Hepatocyte (in vitro differentiated cells): ENCODE measurements around the gene SERPINA5.

Source experiments
- CTCF ChIP-seq: fragments of 200-600 bp; sonication (generic); IDR thresholded peaks from 2 replicates; pipeline ENCODE4 v1.5.1; 2016; ENCODE audit warnings: antibody characterized with exemption, mild to moderate bottlenecking; ENCODE audit not compliant: poor library complexity
- EZH2 ChIP-seq: fragments of 200-600 bp; sonication (generic); IDR thresholded peaks from 2 replicates; pipeline ENCODE4 v1.6.1; 2016; ENCODE audit warnings: antibody characterized with exemption, mild to moderate bottlenecking, borderline replicate concordance
- EZH2phosphoT487 ChIP-seq: fragments of 200-600 bp; sonication (generic); IDR thresholded peaks from one replicate; pipeline ENCODE4 v1.6.1; 2018; ENCODE audit warnings: antibody characterized with exemption, mild to moderate bottlenecking, low read depth, moderate library complexity; ENCODE audit not compliant: unreplicated experiment, severe bottlenecking

- TF ChIP-seq CTCF (no peak), EZH2phosphoT487 (no peak), EZH2 (no peak)
These were observed 20.2 kb upstream of the SERPINA5 start, which contains the start of gene SERPINA4 for GRCh38 chr14:94560751-94561655.
